GM18907 (cell line): ENCODE results near the gene DPPA5.
"Not testable (repeated sequence)": the region's sequence is repeated elsewhere in the genome, so short reads cannot be mapped to it uniquely, and the experiment has no call there.

ENCODE experiments used
- ATAC-seq: cut with Tn5 transposase; IDR thresholded peaks from one replicate; pipeline ENCODE4 v1.9.1; 2021; ENCODE audit warnings: mild to moderate bottlenecking, moderate library complexity; ENCODE audit not compliant: unreplicated experiment

Gene DPPA5, protein sequence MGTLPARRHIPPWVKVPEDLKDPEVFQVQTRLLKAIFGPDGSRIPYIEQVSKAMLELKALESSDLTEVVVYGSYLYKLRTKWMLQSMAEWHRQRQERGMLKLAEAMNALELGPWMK

GRCh38 chr6:73353636-73354593, at the start of gene DPPA5:
DPPA5 (minus strand) TSS chr6:73354276; CDS start chr6:73354225, 51 bp downstream.
- ATAC-seq: no peak

DNA sequence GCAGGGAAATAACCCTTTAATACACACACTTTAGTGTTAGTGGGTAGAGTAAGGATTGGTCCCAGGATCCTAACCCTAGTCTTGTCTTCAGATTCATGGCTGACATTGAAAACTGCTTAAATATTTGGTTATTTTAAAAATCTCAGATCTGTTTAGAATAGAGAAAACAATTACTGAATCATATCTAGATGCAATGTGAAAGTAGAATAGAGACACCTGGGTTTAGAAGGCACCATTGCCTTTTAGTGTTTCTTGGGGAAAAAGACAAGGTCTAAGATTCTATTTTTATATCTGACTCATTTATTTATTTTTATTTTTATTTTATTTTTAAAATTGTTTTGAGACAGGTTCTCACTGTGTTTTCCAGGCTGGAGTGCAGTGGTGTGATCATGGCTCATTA, 46.6 kb upstream of the DPPA5 start:
- ATAC-seq: no peak

DNA sequence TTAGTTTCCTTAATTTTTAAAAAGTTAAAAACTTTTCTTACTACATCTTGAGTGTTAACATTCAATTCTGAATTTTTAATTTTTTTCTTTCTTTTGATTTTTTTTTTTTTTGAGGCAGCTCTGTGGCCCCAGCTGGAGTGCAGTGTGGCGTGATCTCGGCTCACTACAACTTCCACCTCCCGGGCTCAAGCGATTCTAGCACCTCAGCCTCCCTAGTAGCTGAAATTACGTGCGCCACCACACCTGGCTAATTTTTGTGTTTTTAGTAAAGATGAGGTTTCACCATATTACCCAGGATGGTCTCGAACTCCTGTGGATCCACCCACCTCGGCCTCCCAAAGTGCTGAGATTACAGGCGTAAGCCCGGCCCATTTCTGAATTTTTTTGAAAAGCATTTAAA, 41.8 kb upstream of the DPPA5 start:
- no peak for ATAC-seq

- ATAC-seq: no peak
Observed at GRCh38 chr6:73394577-73395354, 40.7 kb upstream of the DPPA5 start, which contains the start of gene DDX43. DDX43 (plus strand) TSS chr6:73394828; CDS start chr6:73394906, 78 bp downstream.

DNA sequence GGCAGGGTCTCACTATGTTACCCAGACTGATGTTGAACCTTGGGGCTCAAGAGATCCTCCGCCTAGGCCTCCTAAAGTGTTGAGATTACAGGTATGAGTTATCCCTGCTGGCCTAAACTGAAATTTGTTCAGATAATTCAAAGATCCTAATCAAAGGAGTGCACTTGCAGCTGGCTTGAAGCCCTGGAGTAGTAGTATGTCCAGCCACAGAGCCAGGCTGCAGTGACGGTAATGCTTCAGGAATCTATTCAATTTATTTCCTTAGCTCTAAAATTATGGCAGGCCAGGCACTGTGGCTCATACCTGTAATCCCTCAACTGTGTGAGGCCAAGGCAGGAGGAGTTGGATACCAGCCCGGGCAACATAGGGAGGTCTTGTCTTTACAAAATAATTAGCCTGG, 39.2 kb upstream of the DPPA5 start:
- ATAC-seq: no peak

DNA sequence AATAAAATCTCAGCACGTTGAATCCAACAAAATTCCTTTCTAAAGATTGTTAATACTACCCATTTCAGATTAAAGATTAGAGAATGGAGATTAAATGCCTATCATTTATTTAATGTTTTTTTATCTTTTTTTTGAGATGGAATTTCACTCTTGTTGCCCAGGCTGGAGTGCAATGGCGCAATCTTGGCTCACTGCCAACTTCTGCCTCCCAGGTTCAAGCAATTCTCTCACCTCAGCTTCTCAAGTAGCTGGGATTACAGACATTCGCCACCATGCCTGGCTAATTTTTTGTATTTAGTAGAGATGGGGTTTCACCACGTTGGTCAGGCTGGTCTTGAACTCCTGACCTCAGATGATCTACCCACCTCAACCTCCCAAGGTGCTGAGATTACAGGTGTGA, 38.1 kb upstream of the DPPA5 start:
- ATAC-seq: not testable (repeated sequence)

GRCh38 chr6:73391675-73392074, 37.6 kb upstream of the DPPA5 start:
- no peak for ATAC-seq

DNA sequence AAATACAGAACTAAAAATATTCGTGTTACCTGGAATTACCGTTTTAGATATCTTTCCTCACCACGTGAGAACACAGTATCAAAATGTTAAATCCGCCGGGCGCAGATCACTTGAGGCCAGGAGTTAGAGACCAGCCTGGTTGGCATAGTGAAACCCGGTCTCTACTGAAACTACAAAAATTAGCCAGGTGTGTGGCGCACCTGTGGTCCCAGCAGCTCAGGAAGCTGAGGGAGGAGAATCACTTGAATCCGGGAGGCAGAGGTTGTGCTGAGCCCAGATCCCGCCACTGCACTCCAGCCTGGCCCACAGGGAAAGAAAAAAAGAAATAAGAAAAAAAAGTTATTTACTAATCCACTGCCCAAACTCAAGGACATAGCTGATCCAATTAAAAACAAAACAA, 35.8 kb upstream of the DPPA5 start:
- no peak for ATAC-seq

- peak; percentile 78 for ATAC-seq
Observed at GRCh38 chr6:73388800-73389512, 34.9 kb upstream of the DPPA5 start.

DNA sequence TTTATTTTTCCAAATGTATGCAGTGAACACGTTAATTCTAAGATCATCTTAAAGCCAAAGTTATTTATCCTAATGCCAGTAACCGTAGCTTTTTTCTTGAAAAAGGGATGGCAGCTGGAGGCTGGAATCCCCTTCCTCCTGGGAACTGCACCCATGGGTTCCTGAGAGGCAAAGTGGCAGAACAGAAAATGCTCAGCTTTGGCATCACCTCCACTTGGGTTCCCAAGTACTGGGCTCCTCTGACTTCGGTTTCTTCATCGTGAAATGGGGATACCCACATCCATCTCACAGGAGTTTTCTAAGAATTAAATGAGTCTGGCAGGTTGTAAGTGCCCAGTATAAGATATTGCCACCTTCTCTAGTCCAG, 34.3 kb upstream of the DPPA5 start:
- ATAC-seq: peak; percentile 20

DNA sequence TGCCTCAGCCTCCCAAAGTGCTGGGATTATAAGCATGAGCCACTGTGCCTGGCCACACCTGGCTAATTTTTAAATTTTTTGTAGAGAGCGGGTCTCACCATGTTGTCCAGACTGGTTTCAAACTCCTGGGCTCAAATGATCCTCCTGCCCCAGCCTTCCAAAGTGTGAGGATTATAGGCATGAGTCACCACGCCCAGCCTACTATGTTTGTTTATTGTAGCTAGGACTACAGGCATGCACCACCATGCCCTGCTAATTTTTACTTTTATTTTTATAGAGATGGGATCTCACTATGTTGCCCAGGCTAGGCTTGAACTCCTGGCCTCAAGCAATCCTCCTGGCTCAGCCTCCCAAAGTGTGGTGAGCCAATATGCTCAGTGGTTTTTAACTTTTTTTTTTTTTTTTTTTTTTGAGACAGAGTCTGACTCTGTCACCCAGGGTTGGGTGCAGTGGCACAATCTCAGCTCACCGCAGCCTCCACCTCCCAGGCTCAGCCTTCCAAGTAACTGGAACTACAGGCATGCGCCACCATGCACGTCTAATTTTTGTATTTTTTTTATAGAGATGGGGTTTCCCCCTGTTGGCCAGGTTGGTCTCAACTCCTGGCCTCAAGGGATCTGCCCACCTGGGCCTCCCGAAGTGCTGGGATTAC, 28.5 kb upstream of the DPPA5 start:
- ATAC-seq: no peak

GRCh38 chr6:73381531-73381930, 27.5 kb upstream of the DPPA5 start:
- ATAC-seq: not testable (repeated sequence)

DNA sequence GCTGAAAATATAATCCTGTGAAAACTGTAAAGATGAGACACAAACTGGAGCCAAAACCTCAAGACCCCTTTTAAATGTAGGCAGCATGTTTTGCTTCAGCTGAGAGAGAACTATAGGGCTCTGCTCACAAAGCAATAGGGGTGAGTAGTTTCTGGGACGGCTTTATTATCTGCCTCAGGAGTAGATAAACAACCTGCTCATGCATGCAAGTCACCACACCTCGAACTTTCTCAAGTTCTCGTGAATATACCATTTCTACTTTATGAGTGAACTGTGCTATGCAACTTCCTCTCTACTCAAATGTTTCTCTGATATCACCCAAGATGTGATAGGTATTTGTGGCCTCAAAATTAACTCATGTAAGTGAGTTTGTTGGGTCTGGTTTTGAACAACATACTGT, 23.1 kb upstream of the DPPA5 start:
- no peak for ATAC-seq

DNA sequence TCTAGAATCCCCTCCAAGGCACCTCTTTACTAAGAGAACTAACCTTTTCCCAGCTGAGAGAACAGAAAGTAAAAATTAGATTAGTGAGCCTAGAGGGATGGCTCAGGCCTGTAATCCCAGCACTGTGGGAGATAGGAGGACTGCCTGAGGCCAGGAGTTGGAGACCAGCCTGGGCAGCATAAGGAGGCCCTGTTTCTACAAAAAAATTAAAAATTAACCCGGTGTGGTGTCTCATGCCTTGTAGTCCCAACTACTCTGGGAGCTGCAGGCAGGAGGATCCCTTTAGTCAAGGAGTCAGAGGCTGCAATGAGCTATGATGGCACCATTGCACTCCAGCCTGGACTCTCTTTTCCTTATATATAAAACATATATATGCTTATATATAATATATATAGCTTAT, 21.1 kb upstream of the DPPA5 start:
- ATAC-seq: no peak

DNA sequence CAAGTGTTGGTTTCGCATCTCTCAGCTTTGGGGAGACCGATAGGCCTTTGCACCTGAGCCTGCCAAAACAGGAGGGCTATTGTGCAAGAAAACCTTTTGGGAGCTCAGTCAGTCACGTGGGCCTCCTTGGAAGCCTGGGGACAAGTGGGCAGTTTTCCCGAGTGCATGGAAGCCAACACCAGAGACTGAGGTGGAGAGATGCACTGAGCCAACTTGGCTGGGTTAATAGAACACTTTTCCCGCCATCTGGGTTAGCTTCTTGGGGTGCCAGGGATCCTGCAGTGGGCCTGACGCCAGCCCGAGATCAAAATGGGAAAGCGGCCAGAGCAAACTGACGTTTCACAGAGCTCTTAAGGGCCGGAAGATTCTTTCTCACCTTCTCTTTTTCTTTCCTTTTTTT, 18.4 kb upstream of the DPPA5 start:
- no peak for ATAC-seq

DNA sequence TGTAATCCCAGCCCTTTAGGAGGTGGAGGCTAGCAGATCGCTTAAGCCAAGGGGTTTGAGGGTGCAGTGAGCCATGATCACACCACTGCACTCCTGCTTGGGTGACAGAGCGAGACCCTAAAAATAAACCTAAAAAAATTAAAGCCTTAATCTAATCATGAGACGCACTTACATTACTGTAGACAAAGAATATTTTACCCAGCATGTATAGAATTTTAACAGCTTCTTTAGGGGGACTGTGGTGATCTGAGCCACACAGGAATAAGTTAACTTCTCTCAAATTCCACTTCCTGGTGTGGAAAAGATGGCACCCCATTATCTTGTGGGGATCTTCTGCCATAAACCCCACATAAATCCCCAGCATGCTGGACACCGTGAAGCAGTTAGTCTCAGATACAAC, 17.9 kb upstream of the DPPA5 start:
- no peak for ATAC-seq

GRCh38 chr6:73369563-73369962, 15.5 kb upstream of the DPPA5 start, which contains the start of gene OOEP:
OOEP (minus strand) TSS chr6:73369897; CDS start chr6:73369792, 105 bp downstream.
- no peak for ATAC-seq

- no peak for ATAC-seq
Observed at GRCh38 chr6:73369157-73369556, 15.1 kb upstream of the DPPA5 start.

DNA sequence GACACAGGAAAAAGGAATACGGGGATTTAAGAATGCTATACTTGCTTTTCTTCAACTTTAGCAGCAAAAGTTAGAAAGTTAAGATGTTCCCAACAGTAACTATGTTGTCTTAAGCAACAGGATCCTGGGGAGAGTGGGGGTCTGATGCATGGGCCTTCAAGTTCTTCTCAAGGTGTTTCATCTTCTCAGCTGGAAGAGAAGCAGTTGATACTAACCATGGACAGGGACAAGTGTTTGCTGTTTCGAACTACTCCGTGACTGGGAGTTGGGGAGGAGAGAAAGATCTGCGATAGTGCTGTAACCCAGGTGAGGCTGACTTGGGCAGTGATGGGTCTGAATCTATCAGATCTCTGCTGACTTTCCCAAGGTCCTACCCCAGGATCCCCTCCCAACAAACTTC, 14.6 kb upstream of the DPPA5 start:
- no peak for ATAC-seq

GRCh38 chr6:73367761-73368355, 13.8 kb upstream of the DPPA5 start:
- ATAC-seq: no peak
